Measurements from ENCODE around the gene PXMP2. TPM values are rescaled to one million over a fixed set of nuclear protein-coding genes. Genes with fewer than 3 reads are reported as not detected.

PXMP2 gene
- total and polyA plus RNA-seq, 4 donors: 43.8 to 259 (median 135) TPM

GRCh38 chr12:132661972-132662371, 25.4 kb upstream of the PXMP2 start:
- Histone ChIP-seq H3K4me3 (ENCODE audit: low read depth in 1 of 3, low read length in 3 of 3) (no peak overlapping the region), H3K27me3 (ENCODE audit: control insufficient read depth in 4 of 4, insufficient read depth in 4 of 4, low read length in 3 of 4) (no peaks in the 10 kb centered on the region), H3K9me3 (ENCODE audit: control insufficient read depth in 4 of 4, low read length in 3 of 4) (no peaks in the 10 kb centered on the region), H3K4me1 (ENCODE audit: control insufficient read depth in 4 of 4, insufficient read depth in 4 of 4, low read length in 3 of 4) (no peaks in the 10 kb centered on the region), H3K9ac (ENCODE audit: low read depth in 1 of 2, low read length in 2 of 2) (no peak overlapping the region), H3K36me3 (ENCODE audit: control insufficient read depth in 4 of 4, insufficient read depth in 3 of 4, low read depth in 1 of 4, low read length in 3 of 4) (peaks cover 10 to 92% (median 61%) of the 10 kb centered on the region in 4 donors), H3K27ac (ENCODE audit: low read depth in 1 of 2, low read length in 2 of 2) (no peak overlapping the region)
- TF ChIP-seq ATF3 (IDR thresholded peaks at IDR 0.05) (no peak), REST (IDR thresholded peaks at IDR 0.05) (no peak), YY1 (IDR thresholded peaks at IDR 0.05) (no peak), GABPA (IDR thresholded peaks at IDR 0.05 in 1 of 2, conservative IDR thresholded peaks at IDR 0.05 in 1 of 2) (no peak), MAX (IDR thresholded peaks at IDR 0.05) (no peak), NR2F2 (IDR thresholded peaks at IDR 0.05) (no peak), HNF4A (conservative IDR thresholded peaks at IDR 0.05) (no peak), EGR1 (IDR thresholded peaks at IDR 0.05; ENCODE audit: low read depth in 2 of 2) (no peak), CTCF (IDR thresholded peaks at IDR 0.05; ENCODE audit: low read depth, low read length, missing input control) (no peak), SP1 (IDR thresholded peaks at IDR 0.05) (no peak), FOXA1 (IDR thresholded peaks at IDR 0.05) (no peak)
- no peak for DNase-seq (ENCODE audit: low spot score)
- 91% methylated on average over 5 of the region's 5 CpGs for WGBS

- no peak for DNase-seq (ENCODE audit: low spot score)
- peaks cover 9 to 90% (median 60%) of the 10 kb centered on the region in 4 donors for H3K36me3 ChIP-seq (ENCODE audit: control insufficient read depth in 4 of 4, insufficient read depth in 3 of 4, low read depth in 1 of 4, low read length in 3 of 4)
- 92% methylated on average over 29 of the region's 29 CpGs for WGBS
- no peak overlapping the region for H3K9ac ChIP-seq (ENCODE audit: low read depth in 1 of 2, low read length in 2 of 2)
- H3K4me3 ChIP-seq (ENCODE audit: low read depth in 1 of 3, low read length in 3 of 3): no peak overlapping the region
- no peaks in the 10 kb centered on the region for H3K4me1 ChIP-seq (ENCODE audit: control insufficient read depth in 4 of 4, insufficient read depth in 4 of 4, low read length in 3 of 4)
- H3K27me3 ChIP-seq (ENCODE audit: control insufficient read depth in 4 of 4, insufficient read depth in 4 of 4, low read length in 3 of 4): no peaks in the 10 kb centered on the region
- no peaks in the 10 kb centered on the region for H3K9me3 ChIP-seq (ENCODE audit: control insufficient read depth in 4 of 4, low read length in 3 of 4)
- no peak for TF ChIP-seq MAX (IDR thresholded peaks at IDR 0.05)
- TF ChIP-seq TAF1 (conservative IDR thresholded peaks at IDR 0.05): no peak
- no peak for TF ChIP-seq HNF4A (conservative IDR thresholded peaks at IDR 0.05)
- TF ChIP-seq JUND (IDR thresholded peaks at IDR 0.05): no peak
- H3K27ac ChIP-seq (ENCODE audit: low read depth in 1 of 2, low read length in 2 of 2): no peak overlapping the region
Measured at GRCh38 chr12:132662901-132663755, 24.3 kb upstream of the PXMP2 start.

Measured in liver (tissue), 9 donors.